ENCODE results near the gene MGAT4B. TPM values are rescaled to one million over a fixed set of nuclear protein-coding genes. Genes with fewer than 3 reads are reported as not detected.
"Not testable (repeated sequence)": the region's sequence is repeated elsewhere in the genome, so short reads cannot be mapped to it uniquely, and the experiment has no call there.

MGAT4B gene
- polyA plus RNA-seq (ENCODE audit: insufficient read length) = 69.3 TPM

GRCh38 chr5:179806250-179807048 lies at the start of gene MGAT4B:
MGAT4B (minus strand) TSS chr5:179806866; CDS start chr5:179806583, 283 bp downstream.
- peak; percentile 89 for DNase-seq

- no peak for DNase-seq
These were observed 47.7 kb upstream of the MGAT4B start for GRCh38 chr5:179854356-179854755.

- no peak for DNase-seq
These were observed 46.4 kb upstream of the MGAT4B start for GRCh38 chr5:179852993-179853547.

GRCh38 chr5:179841621-179842020 lies 35.0 kb upstream of the MGAT4B start:
- no peak for DNase-seq

- no peak for DNase-seq
These were observed 34.1 kb upstream of the MGAT4B start for GRCh38 chr5:179840766-179841165.

GRCh38 chr5:179840321-179840720 lies 33.7 kb upstream of the MGAT4B start:
- no peak for DNase-seq

- DNase-seq = no peak
These were observed 32.9 kb upstream of the MGAT4B start for GRCh38 chr5:179839328-179840256.

GRCh38 chr5:179837076-179838011 lies 30.7 kb upstream of the MGAT4B start:
- no peak for DNase-seq

GRCh38 chr5:179836225-179837019 lies 29.8 kb upstream of the MGAT4B start:
- DNase-seq = no peak

- not testable (repeated sequence) for DNase-seq
These were observed 28.2 kb upstream of the MGAT4B start for GRCh38 chr5:179834871-179835270.

GRCh38 chr5:179834120-179834519 lies 27.5 kb upstream of the MGAT4B start:
- no peak for DNase-seq

GRCh38 chr5:179833709-179834070 lies 27.0 kb upstream of the MGAT4B start:
- no peak for DNase-seq

GRCh38 chr5:179833056-179833708 lies 26.5 kb upstream of the MGAT4B start:
- no peak for DNase-seq

- DNase-seq = no peak
These were observed 25.5 kb upstream of the MGAT4B start for GRCh38 chr5:179832039-179832745.

GRCh38 chr5:179830818-179831468 lies 24.3 kb upstream of the MGAT4B start:
- DNase-seq = no peak

GRCh38 chr5:179829732-179830435 lies 23.2 kb upstream of the MGAT4B start:
- DNase-seq = no peak

- DNase-seq = no peak
These were observed 22.2 kb upstream of the MGAT4B start for GRCh38 chr5:179828756-179829421.

- DNase-seq = no peak
These were observed 21.0 kb upstream of the MGAT4B start for GRCh38 chr5:179827680-179828079.

Measured in hindlimb muscle (tissue), 1 donor.